Measurements from ENCODE around the gene COL6A1. TPM values are rescaled to one million over a fixed set of nuclear protein-coding genes. Genes with fewer than 3 reads are reported as not detected.

The COL6A1 gene
- total and polyA plus RNA-seq, 2 donors (not counting 3 experiments of a cell fraction or from before 2014, with no cell fraction given): 30.1 to 42.4 TPM

DNA sequence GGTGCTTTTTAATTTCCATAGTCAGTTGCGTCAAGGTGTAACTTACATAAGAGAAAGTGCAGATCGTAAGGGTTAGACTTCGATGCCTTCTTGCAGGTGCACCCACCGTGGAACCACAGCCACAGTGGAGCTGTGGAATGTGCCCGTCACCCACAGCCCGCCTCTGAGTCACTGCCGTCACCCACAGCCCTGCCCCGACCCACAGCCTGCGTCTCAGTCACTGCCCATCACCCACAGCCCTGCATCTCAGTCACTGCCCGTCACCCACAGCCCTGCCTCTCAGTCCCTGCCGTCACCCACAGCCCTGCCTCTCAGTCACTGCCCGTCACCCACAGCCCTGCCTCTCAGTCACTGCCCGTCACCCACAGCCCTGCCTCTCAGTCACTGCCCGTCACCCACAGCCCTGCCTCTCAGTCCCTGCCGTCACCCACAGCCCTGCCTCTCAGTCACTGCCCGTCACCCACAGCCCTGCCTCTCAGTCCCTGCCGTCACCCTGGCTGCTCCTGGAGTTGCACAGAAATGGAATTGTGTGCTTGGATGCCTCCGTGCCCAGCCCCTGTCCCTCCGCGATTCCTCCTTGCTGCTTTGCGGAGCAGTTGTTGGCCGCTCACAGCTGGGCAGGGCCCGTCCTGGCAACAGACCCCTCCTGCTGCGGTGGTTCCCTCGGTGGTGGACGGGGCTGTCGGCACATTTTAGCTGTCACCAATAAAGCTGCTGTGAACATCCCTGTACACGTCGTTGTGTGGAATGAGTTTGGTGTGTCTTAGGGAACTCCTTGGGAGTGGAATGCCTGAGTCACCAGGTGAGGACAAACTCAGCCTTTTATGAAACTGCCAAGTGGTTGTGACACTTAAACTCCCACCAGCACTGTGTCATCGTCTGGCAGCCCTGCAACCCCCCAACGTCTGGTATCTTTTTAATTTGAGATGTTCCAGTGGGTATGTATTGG, 71.4 kb downstream of the COL6A1 start:
- H3K4me2 ChIP-seq (ENCODE audit: insufficient read depth, low read length): no peak overlapping the region
- H4K20me1 ChIP-seq (replicated peaks; ENCODE audit: control insufficient read depth, extremely low read depth, insufficient read depth, low read length): no peaks in the 10 kb centered on the region
- H3K4me3 ChIP-seq (replicated peaks in 1 of 3; ENCODE audit: insufficient read depth in 1 of 3, low read depth in 1 of 3, low read length in 3 of 3): no peak overlapping the region
- no peaks in the 10 kb centered on the region for H3K9me1 ChIP-seq (replicated peaks; ENCODE audit: control insufficient read depth, extremely low read depth, insufficient read depth, low read length)
- BruUV-seq (replicated peaks): no TSS peak
- ChIA-PET CTCF (no interaction called here), POLR2A (no interaction called here)
- H3K4me1 ChIP-seq (ENCODE audit: control insufficient read depth, extremely low read depth, insufficient read depth, low read length): no peaks in the 10 kb centered on the region
- no peak overlapping the region for H2AFZ ChIP-seq (ENCODE audit: low read depth, low read length)
- intact Hi-C loops (cut with micrococcal nuclease) (no loop called here), dilution Hi-C loops (cut with MboI; ENCODE audit: extremely low pct_ligation_motif_present, low sequenced_read_pairs) (no loop called here)
- no peak overlapping the region for H3K9ac ChIP-seq (replicated peaks; ENCODE audit: extremely low read depth, insufficient read depth, low read length)
- H3K9me3 ChIP-seq (replicated peaks; ENCODE audit: control insufficient read depth, insufficient read depth, low read length): no peaks in the 10 kb centered on the region
- H3K36me3 ChIP-seq (ENCODE audit: control insufficient read depth in 2 of 2, extremely low read depth in 1 of 2, insufficient read depth in 2 of 2, low read length in 2 of 2): no peaks in the 10 kb centered on the region
- no peaks in the 10 kb centered on the region for H3K27me3 ChIP-seq (ENCODE audit: control insufficient read depth in 2 of 2, insufficient read depth in 2 of 2, low read length in 2 of 2)
- DNase-seq (ENCODE audit: low read depth, low spot score) (no peak), FAIRE-seq (no peak)
- TF ChIP-seq, protein P1, sequence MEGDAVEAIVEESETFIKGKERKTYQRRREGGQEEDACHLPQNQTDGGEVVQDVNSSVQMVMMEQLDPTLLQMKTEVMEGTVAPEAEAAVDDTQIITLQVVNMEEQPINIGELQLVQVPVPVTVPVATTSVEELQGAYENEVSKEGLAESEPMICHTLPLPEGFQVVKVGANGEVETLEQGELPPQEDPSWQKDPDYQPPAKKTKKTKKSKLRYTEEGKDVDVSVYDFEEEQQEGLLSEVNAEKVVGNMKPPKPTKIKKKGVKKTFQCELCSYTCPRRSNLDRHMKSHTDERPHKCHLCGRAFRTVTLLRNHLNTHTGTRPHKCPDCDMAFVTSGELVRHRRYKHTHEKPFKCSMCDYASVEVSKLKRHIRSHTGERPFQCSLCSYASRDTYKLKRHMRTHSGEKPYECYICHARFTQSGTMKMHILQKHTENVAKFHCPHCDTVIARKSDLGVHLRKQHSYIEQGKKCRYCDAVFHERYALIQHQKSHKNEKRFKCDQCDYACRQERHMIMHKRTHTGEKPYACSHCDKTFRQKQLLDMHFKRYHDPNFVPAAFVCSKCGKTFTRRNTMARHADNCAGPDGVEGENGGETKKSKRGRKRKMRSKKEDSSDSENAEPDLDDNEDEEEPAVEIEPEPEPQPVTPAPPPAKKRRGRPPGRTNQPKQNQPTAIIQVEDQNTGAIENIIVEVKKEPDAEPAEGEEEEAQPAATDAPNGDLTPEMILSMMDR (IDR thresholded peaks at IDR 0.05; ENCODE audit: extremely low read depth in 1 of 2, insufficient read depth in 1 of 2, low read depth in 1 of 2, low read length in 2 of 2): no peak
- TF ChIP-seq, protein P2, sequence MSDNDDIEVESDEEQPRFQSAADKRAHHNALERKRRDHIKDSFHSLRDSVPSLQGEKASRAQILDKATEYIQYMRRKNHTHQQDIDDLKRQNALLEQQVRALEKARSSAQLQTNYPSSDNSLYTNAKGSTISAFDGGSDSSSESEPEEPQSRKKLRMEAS (IDR thresholded peaks at IDR 0.05; ENCODE audit: insufficient read depth, insufficient read length): no peak
- TF ChIP-seq POLR2AphosphoS5 (IDR thresholded peaks at IDR 0.05; ENCODE audit: insufficient read depth, low read depth, low read length) (no peak), GATA2 (IDR thresholded peaks at IDR 0.05; ENCODE audit: insufficient read depth, insufficient read length, low read depth, low read length) (no peak), EZH2 (IDR thresholded peaks at IDR 0.05; ENCODE audit: borderline replicate concordance, low read depth, low read length, severe bottlenecking) (no peak), POLR2A (IDR thresholded peaks at IDR 0.05; ENCODE audit: low read depth, low read length) (no peak)
- no peaks in the 10 kb centered on the region for H3K79me2 ChIP-seq (ENCODE audit: control insufficient read depth, insufficient read depth, low read length)
- no peak overlapping the region for H3K27ac ChIP-seq (ENCODE audit: insufficient read depth, low read depth, low read length)

All from endothelial cell of umbilical vein (primary cell).